GM12878 (cell line): ENCODE measurements around the gene S100A3. TPM values are rescaled to one million over a fixed set of nuclear protein-coding genes. Genes with fewer than 3 reads are reported as not detected.

Experiments used
- ATAC-seq: fragments of 200-7000 bp; cut with Tn5 transposase; 3 replicates; pipeline ENCODE4 v1.9.1; 2020; ENCODE audit warnings: mild to moderate bottlenecking, moderate library complexity
- BruUV-seq: library from RNA; stranded (reverse); fragments of 400-500 nt; replicated peaks from 2 replicates; lab custom pipeline; 2021; lab: Mats Ljungman, UMichigan
- CTCF ChIA-PET: fragments of 300-600 bp; sonication (Branson Sonifier 250); formaldehyde crosslinking; extraction: SDS; loops from one replicate; lab custom pipeline; 2021; ENCODE audit warnings: inconsistent platforms; lab: Yijun Ruan, JAX
- POLR2A ChIA-PET: fragments of 350-600 bp; formaldehyde crosslinking; extraction: SDS; loops from one replicate; lab custom pipeline; 2021; ENCODE audit warnings: inconsistent platforms; lab: Charles Lee
- RAD21 ChIA-PET: fragments of 300-600 bp; sonication (Branson Sonifier 250); formaldehyde crosslinking; loops from one replicate; lab custom pipeline; 2023; ENCODE audit warnings: antibody characterized with exemption; ENCODE audit not compliant: unreplicated experiment; lab: Charles Lee
- SMC1A ChIA-PET: fragments of 300-600 bp; sonication (Branson Sonifier 250); formaldehyde crosslinking; loops from one replicate; lab custom pipeline; 2023; ENCODE audit not compliant: unreplicated experiment, uncharacterized antibody; lab: Charles Lee
- DNase-seq: peaks from one replicate; pipeline ENCODE4 v3.0.0-alpha.2; 2011; ENCODE audit warnings: low read depth, low spot score
- FAIRE-seq: peaks from 3 replicates; lab custom pipeline; 2011; peaks lifted over from hg19 to GRCh38; lab: Jason Lieb, UNC
- H2AFZ ChIP-seq: 2 replicates; pipeline ENCODE4 v1.6.0; 2011; ENCODE audit warnings: low read depth, low read length, control low read depth; ENCODE audit not compliant: control insufficient read depth
- H3K27ac ChIP-seq: 2 replicates; pipeline ENCODE4 v1.5.1; 2011; ENCODE audit warnings: control low read depth; ENCODE audit not compliant: control insufficient read depth, insufficient read depth
- H3K27me3 ChIP-seq, 2 experiments: replicated peaks in 1 of 2; 2 replicates each; pipeline versions ENCODE4 v1.6.0 to v1.6.1; 2011; ENCODE audit warnings: low read length in 1 of 2; ENCODE audit not compliant: control insufficient read depth in 2 of 2, insufficient read depth in 2 of 2
- H3K36me3 ChIP-seq, 2 experiments: 2 replicates each; pipeline ENCODE4 v1.5.1; 2011; ENCODE audit warnings: low read length in 1 of 2; ENCODE audit not compliant: control insufficient read depth in 2 of 2, insufficient read depth in 2 of 2
- H3K4me1 ChIP-seq: 2 replicates; pipeline ENCODE4 v1.6.1; 2011; ENCODE audit warnings: mild to moderate bottlenecking, low read length, moderate library complexity, mixed read lengths; ENCODE audit not compliant: control insufficient read depth, insufficient read depth
- H3K4me2 ChIP-seq: 2 replicates; pipeline ENCODE4 v1.6.0; 2011; ENCODE audit warnings: control low read depth; ENCODE audit not compliant: control insufficient read depth, insufficient read depth
- H3K4me3 ChIP-seq: fragments of 200-600 bp; sonication (generic); 2 replicates; pipeline ENCODE4 v1.5.1; 2016
- H3K79me2 ChIP-seq: 2 replicates; pipeline ENCODE4 v1.6.0; 2011; ENCODE audit warnings: low read length; ENCODE audit not compliant: control insufficient read depth, insufficient read depth
- H3K9ac ChIP-seq: 2 replicates; pipeline ENCODE4 v1.8.0; 2011; ENCODE audit warnings: low read length, control low read depth, mixed read lengths; ENCODE audit not compliant: control insufficient read depth, insufficient read depth
- H3K9me3 ChIP-seq: replicated peaks from 3 replicates; pipeline ENCODE4 v1.5.1; 2011; ENCODE audit warnings: mild to moderate bottlenecking, low read length; ENCODE audit not compliant: control insufficient read depth, insufficient read depth
- H4K20me1 ChIP-seq: 2 replicates; pipeline ENCODE4 v1.6.0; 2011; ENCODE audit not compliant: control insufficient read depth, insufficient read depth
- CREM ChIP-seq: IDR thresholded peaks from 2 replicates; pipeline ENCODE4 v1.6.1; 2014; ENCODE audit warnings: antibody characterized with exemption, low read depth
- E2F4 ChIP-seq: IDR thresholded peaks from 2 replicates; pipeline ENCODE4 v1.6.1; 2012; ENCODE audit warnings: low read depth, low read length, improper control_type of control experiment
- GATAD2B ChIP-seq: fragments of 450-650 bp; conservative IDR thresholded peaks from 2 replicates; pipeline ENCODE4 v1.6.1; 2017; ENCODE audit warnings: low read depth, mild to moderate bottlenecking, moderate library complexity
- IKZF2 ChIP-seq, 2 experiments: fragments of 450-650 bp; IDR thresholded peaks; 2 replicates each; pipeline ENCODE4 v1.6.1; 2017; ENCODE audit warnings: mild to moderate bottlenecking in 2 of 2, moderate library complexity in 2 of 2
- MLLT1 ChIP-seq: fragments of 450-650 bp; IDR thresholded peaks from 2 replicates; pipeline ENCODE4 v1.6.1; 2016; ENCODE audit warnings: mild to moderate bottlenecking
- NRF1 ChIP-seq: conservative IDR thresholded peaks from 2 replicates; pipeline ENCODE4 v1.6.1; 2011; ENCODE audit warnings: mild to moderate bottlenecking, low read depth, low read length, improper control_type of control experiment
- PML ChIP-seq: IDR thresholded peaks from 2 replicates; pipeline ENCODE4 v1.6.1; 2012; ENCODE audit warnings: low read length, inconsistent platforms
- RUNX3 ChIP-seq: IDR thresholded peaks from 2 replicates; pipeline ENCODE4 v1.6.1; 2012; ENCODE audit warnings: low read length, inconsistent platforms
- SREBF2 ChIP-seq: IDR thresholded peaks from 2 replicates; pipeline ENCODE4 v1.6.1; 2012; ENCODE audit warnings: mild to moderate bottlenecking, low read length
- STAT3 ChIP-seq: IDR thresholded peaks from 2 replicates; pipeline ENCODE4 v1.6.1; 2011; ENCODE audit warnings: low read depth, low read length, improper control_type of control experiment
- ZBED1 ChIP-seq: IDR thresholded peaks from 2 replicates; pipeline ENCODE4 v1.6.1; 2016; ENCODE audit warnings: borderline replicate concordance
- WGBS: methylation state at CpG from one replicate; pipeline ENCODE4 v1.1.6; 2016; ENCODE audit warnings: low lambda C conversion rate; ENCODE audit not compliant: insufficient replicate concordance, insufficient coverage; ENCODE audit errors: missing lambda C conversion rate; 5-methylcytosine and 5-hydroxymethylcytosine counted together
- in situ Hi-C: fragments of 300-500 bp; cut with MboI; formaldehyde crosslinking; loops from 9 replicates; pipeline ENCODE4 v1.14.3; 2018; ENCODE audit warnings: mixed read lengths
- intact Hi-C: fragments of 100-400 bp; cut with micrococcal nuclease; formaldehyde crosslinking; loops from one replicate; pipeline ENCODE4 v1.14.2; 2022; ENCODE audit not compliant: unreplicated experiment
- polyA plus RNA-seq, 11 experiments: library from polyadenylated mRNA; depleted of rRNA in 4 of 11; unstranded in 6 of 11; stranded (reverse) in 5 of 11; fragments of >200 nt; fragmentation: Nextera tagmentation in 4 of 11; fragmentation: Illumina TruSeq in 1 of 11; extraction: Ambion mirVana in 4 of 11; extraction: Trizol in 1 of 11; gene quantifications; 1 replicate in 1 of 11; 2 replicates in 10 of 11; pipeline versions ENCODE4 v1.2.1 to v1.2.3, GENCODE V29; 2011 to 2016; ENCODE audit warnings: inconsistent platforms in 2 of 11, missing spikeins in 2 of 11, low read depth in 1 of 11
- total RNA-seq, 4 experiments: library from RNA; depleted of rRNA in 3 of 4; stranded (reverse); fragments of >200 nt in 3 of 4; fragmentation: Illumina TruSeq in 1 of 4; extraction: Trizol in 1 of 4; gene quantifications; 2 replicates each; pipeline versions ENCODE4 v1.2.1 to v1.2.3, GENCODE V29; 2013 to 2021

Gene S100A3
- total and polyA plus RNA-seq, 10 of the 15 experiments (the other 5 are each of a cell fraction or from before 2014, with no cell fraction given) = 0.32 to 0.45 TPM; not detected in 8

- Histone ChIP-seq H2AFZ (no peak overlapping the region), H4K20me1 (no peaks in the 10 kb centered on the region), H3K9ac (no peak overlapping the region), H3K9me3 (no peaks in the 10 kb centered on the region), H3K79me2 (no peaks in the 10 kb centered on the region), H3K36me3 (no peaks in the 10 kb centered on the region), H3K4me3 (no peak overlapping the region), H3K4me2 (no peak overlapping the region), H3K27ac (no peak overlapping the region), H3K27me3 (no peaks in the 10 kb centered on the region), H3K4me1 (no peaks in the 10 kb centered on the region)
- BruUV-seq = no TSS peak
- CTCF ChIA-PET = interaction anchor here (0.8 to 7.3 kb wide), 11 partner anchors 11 to 156 kb away, joined by 3 to 191 read pairs (median 15); partner anchors contain the start of genes S100A2 and S100A4
- in situ Hi-C loops = loop anchor here (5.0 to 10.0 kb wide), 2 partner anchors 53 to 486 kb away; partner anchors contain the start of gene RPS27
- intact Hi-C loops = no loop called here
- TF ChIP-seq NRF1 (no peak), MLLT1 (no peak), E2F4 (no peak), SREBF2 (no peak), GATAD2B (no peak), ZBED1 (no peak), CREM (no peak), STAT3 (no peak), IKZF2 (IDR thresholded peaks at IDR 0.05) (no peak), PML (no peak), RUNX3 (no peak)
- ATAC-seq (no peak), DNase-seq (no peak), FAIRE-seq (no peak)
- WGBS = 33% methylated on average over 3 of the region's 3 CpGs
- POLR2A ChIA-PET = no interaction called here
- RAD21 ChIA-PET = interaction anchor here (4.5 kb wide), 1 partner anchor 60 kb away, joined by 59 read pairs; no protein-coding TSS in a partner anchor
- SMC1A ChIA-PET = interaction anchor here (0.9 to 3.7 kb wide), 5 partner anchors 12 to 109 kb away, joined by 3 to 41 read pairs (median 10); no protein-coding TSS in a partner anchor
These were observed 40.0 kb downstream of the S100A3 start for GRCh38 chr1:153509036-153509435.
